Ascending aorta (tissue), 2 donors: ENCODE data around the gene AGBL3. TPM values are rescaled to one million over a fixed set of nuclear protein-coding genes. Genes with fewer than 3 reads are reported as not detected.
A peak's percentile ranks its signal among the peaks of the same experiment; 100 is the strongest.
"Not testable (repeated sequence)": the region's sequence is repeated elsewhere in the genome, so short reads cannot be mapped to it uniquely, and the experiment has no call there.

ENCODE experiments used
- DNase-seq, 2 donors: peaks; one replicate each; pipeline ENCODE4 v3.0.0-alpha.2; 2019; ENCODE audit warnings: low spot score in 2 of 2
- H3K27ac ChIP-seq, 2 donors: fragments of 200-600 bp; sonication (generic); one replicate each; pipeline ENCODE4 v1.5.1; 2016 to 2017; ENCODE audit warnings: mild to moderate bottlenecking in 1 of 2
- H3K27me3 ChIP-seq: fragments of 200-600 bp; sonication (generic); one replicate; pipeline ENCODE4 v1.5.1; 2017
- H3K36me3 ChIP-seq, 2 donors: fragments of 200-600 bp; sonication (generic); one replicate each; pipeline ENCODE4 v1.5.1; 2016
- H3K4me1 ChIP-seq, 2 donors: fragments of 200-600 bp; sonication (generic); one replicate each; pipeline ENCODE4 v1.5.1; 2016 to 2017; ENCODE audit warnings: mild to moderate bottlenecking in 1 of 2
- H3K4me3 ChIP-seq, 2 donors: fragments of 200-600 bp; sonication (generic); one replicate each; pipeline ENCODE4 v1.5.1; 2016 to 2017; ENCODE audit warnings: mild to moderate bottlenecking in 1 of 2
- H3K9me3 ChIP-seq, 2 donors: fragments of 200-600 bp; sonication (generic); one replicate each; pipeline ENCODE4 v1.5.1; 2016
- CTCF ChIP-seq, 3 experiments: fragments of 200-600 bp in 2 of 3; fragments of 450-650 bp in 1 of 3; sonication (generic) in 2 of 3; IDR thresholded peaks; one replicate each; pipeline ENCODE4 v1.5.1; 2016 to 2019; ENCODE audit warnings: antibody characterized with exemption in 3 of 3, mild to moderate bottlenecking in 1 of 3, moderate library complexity in 1 of 3
- intact Hi-C: fragments of 100-400 bp; cut with DNase I; formaldehyde crosslinking; loops from one replicate; pipeline ENCODE4 v1.15.1; 2023
- total RNA-seq: library from RNA; depleted of rRNA; stranded (reverse); fragments of >200 nt; gene quantifications from one replicate; pipeline ENCODE4 v1.1.0, GENCODE V29; 2016

AGBL3 gene
- total RNA-seq, 1 donor from 2014 or later: 2.8 TPM

GRCh38 chr7:135168001-135168400 lies 181.7 kb downstream of the AGBL3 start:
- Histone ChIP-seq H3K4me3 (no peak overlapping the region), H3K27ac (peak overlapping the region; percentile 62 to 98), H3K27me3 (no peaks in the 10 kb centered on the region), H3K36me3 (peaks cover 20 to 39% of the 10 kb centered on the region in 2 donors), H3K4me1 (peaks cover 15 to 27% of the 10 kb centered on the region in 2 donors), H3K9me3 (no peaks in the 10 kb centered on the region)
- no peak for DNase-seq
- no peak for TF ChIP-seq CTCF (IDR thresholded peaks at IDR 0.05)
- intact Hi-C loops: no loop called here

DNA sequence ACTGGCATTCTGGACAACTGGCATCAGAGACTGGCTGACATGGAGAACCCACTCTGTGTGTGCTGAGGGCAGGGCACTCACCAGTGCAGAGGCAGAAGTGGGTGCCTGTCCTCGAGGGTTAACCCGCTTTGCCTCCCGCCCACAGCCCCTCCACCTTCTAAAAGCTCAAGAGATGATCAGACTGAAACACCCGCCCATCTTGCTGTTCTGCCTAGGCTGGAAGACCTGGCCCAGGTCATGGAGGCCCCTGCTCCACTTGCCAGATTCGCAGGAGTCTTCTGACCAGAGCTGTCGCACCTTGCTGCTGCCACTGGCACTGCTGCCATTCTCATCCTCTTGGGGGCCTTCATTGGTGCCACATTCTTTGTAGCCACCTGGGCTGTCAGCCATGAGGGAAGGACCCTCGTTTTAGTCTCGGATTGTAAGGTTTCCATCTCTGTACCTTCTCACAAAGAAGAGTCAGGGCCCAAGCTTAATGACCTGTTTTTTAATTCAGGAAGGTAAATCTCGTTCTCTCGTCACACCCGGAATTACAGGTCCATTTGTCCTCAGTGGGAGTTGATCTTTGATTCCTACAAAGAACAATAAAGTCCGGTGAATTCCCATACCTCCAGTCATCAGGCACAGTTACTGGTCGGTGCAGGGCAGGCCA lies 182.3 kb downstream of the AGBL3 start:
- H3K4me1 ChIP-seq: peaks cover 15 to 27% of the 10 kb centered on the region in 2 donors
- peaks cover 20 to 39% of the 10 kb centered on the region in 2 donors for H3K36me3 ChIP-seq
- peak overlapping the region; percentile 62 to 98 for H3K27ac ChIP-seq
- TF ChIP-seq CTCF (IDR thresholded peaks at IDR 0.05): no peak
- H3K27me3 ChIP-seq: no peaks in the 10 kb centered on the region
- intact Hi-C loops: no loop called here
- no peak for DNase-seq
- H3K4me3 ChIP-seq: peak overlapping the region in 1 of 2 donors; percentile 68
- no peaks in the 10 kb centered on the region for H3K9me3 ChIP-seq

DNA sequence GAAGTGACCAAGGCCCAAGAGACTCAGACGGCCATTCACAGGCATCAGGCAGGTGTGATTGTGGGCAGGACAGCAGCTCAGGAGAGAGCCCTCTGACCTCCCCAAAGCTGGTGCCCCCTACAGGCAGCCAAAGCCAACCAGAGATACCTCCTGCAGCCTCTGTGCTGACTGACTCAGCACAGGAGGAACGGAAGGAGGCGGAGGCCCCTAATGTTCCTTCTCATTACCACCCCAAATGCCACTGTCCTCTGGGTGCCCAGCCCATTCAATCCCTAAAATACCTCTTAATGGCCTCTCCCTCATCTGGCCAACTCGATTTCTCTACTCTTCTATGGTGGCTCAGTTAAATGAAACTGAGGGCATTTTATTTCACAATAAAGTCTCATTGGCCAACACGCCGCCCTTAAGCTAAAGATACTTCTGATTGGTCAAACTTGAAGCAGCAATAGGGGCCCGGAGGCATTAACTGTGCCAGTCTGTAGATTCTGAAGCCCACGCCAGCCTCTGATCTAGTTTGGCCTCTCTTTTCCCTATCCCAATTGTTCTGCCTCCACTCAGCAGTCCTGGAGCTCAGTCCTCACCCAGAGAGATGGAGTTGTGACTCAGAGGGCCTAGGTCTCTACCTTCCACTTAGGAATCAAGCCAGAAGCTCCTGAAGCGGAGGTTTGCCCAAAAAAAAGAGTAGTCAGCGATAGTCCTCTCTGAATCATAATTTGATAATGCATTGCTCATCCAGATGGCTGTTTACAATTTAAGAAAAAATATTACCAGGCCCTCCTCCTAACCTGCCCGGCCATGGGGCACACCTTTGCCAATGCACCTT lies 183.0 kb downstream of the AGBL3 start:
- no peaks in the 10 kb centered on the region for H3K9me3 ChIP-seq
- peak overlapping the region; percentile 68 to 92 for H3K4me3 ChIP-seq
- DNase-seq: no peak
- H3K27me3 ChIP-seq: no peaks in the 10 kb centered on the region
- intact Hi-C loops: no loop called here
- peaks cover 20 to 39% of the 10 kb centered on the region in 2 donors for H3K36me3 ChIP-seq
- peaks cover 15 to 27% of the 10 kb centered on the region in 2 donors for H3K4me1 ChIP-seq
- peak overlapping the region; percentile 95 to 98 for H3K27ac ChIP-seq
- peak in 2 of 3 experiments; percentile 15 to 16 for TF ChIP-seq CTCF (IDR thresholded peaks at IDR 0.05)

GRCh38 chr7:135169964-135170273 lies 183.6 kb downstream of the AGBL3 start:
- H3K36me3 ChIP-seq: peaks cover 20 to 36% of the 10 kb centered on the region in 2 donors
- H3K4me1 ChIP-seq: peaks cover 15 to 27% of the 10 kb centered on the region in 2 donors
- no peak for TF ChIP-seq CTCF (IDR thresholded peaks at IDR 0.05)
- H3K4me3 ChIP-seq: peak overlapping the region; percentile 68 to 92
- DNase-seq: no peak
- no peaks in the 10 kb centered on the region for H3K9me3 ChIP-seq
- intact Hi-C loops: loop anchor here (1.0 to 10.0 kb wide), 8 partner anchors 23 to 524 kb away; partner anchors contain the start of genes AGBL3, BPGM and WDR91
- peak overlapping the region; percentile 95 to 98 for H3K27ac ChIP-seq
- H3K27me3 ChIP-seq: no peaks in the 10 kb centered on the region

GRCh38 chr7:135170274-135170997 lies 184.1 kb downstream of the AGBL3 start, which contains the start of gene CYREN:
Gene CYREN, minus strand, starts transcription at chr7:135170707. Its CDS starts 1,785 bp downstream, at chr7:135168922.
- H3K4me1 ChIP-seq: peaks cover 15 to 27% of the 10 kb centered on the region in 2 donors
- no peaks in the 10 kb centered on the region for H3K9me3 ChIP-seq
- peaks cover 20 to 31% of the 10 kb centered on the region in 2 donors for H3K36me3 ChIP-seq
- H3K27me3 ChIP-seq: no peaks in the 10 kb centered on the region
- peak; percentile 81 to 97 for DNase-seq
- intact Hi-C loops: loop anchor here (1.0 to 10.0 kb wide), 8 partner anchors 23 to 524 kb away; partner anchors contain the start of genes AGBL3, BPGM and WDR91
- peak within 1 kb of the TSS; percentile 68 to 92 for H3K4me3 ChIP-seq
- peak within 1 kb of the TSS; percentile 95 to 98 for H3K27ac ChIP-seq
- peak; percentile 80 to 86 (median 81) for TF ChIP-seq CTCF (IDR thresholded peaks at IDR 0.05)

DNA sequence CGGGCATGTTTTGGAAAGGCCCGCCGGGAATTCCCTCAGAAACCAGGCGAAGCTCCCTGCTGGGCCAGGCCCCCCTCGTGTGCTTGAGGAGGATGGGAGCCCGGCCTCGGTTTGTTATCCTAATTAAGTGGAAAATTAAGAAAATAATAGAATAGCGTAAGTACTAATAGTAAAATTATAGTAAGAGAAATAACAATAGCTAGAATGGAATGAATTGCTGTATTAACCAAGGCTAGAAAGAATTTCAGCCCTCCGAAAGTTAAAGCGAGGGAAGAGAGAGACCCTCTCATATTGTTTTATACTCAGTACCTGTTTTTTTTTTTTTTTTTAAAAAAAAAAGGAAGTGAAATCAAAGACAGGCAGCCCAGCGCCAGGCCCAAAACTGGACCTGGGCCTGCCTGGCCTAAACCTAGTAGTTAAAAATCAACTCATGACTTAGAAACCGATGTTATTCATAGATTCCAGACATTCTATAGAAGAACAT lies 184.7 kb downstream of the AGBL3 start:
- Histone ChIP-seq H3K4me1 (peaks cover 15 to 27% of the 10 kb centered on the region in 2 donors), H3K36me3 (peaks cover 17 to 25% of the 10 kb centered on the region in 2 donors), H3K4me3 (peak overlapping the region; percentile 68 to 92), H3K27ac (peak overlapping the region; percentile 95 to 98)
- not testable (repeated sequence) for DNase-seq, H3K27me3 ChIP-seq, H3K9me3 ChIP-seq
- intact Hi-C loops: loop anchor here (1.0 to 10.0 kb wide), 8 partner anchors 24 to 525 kb away; partner anchors contain the start of genes AGBL3, BPGM and WDR91

DNA sequence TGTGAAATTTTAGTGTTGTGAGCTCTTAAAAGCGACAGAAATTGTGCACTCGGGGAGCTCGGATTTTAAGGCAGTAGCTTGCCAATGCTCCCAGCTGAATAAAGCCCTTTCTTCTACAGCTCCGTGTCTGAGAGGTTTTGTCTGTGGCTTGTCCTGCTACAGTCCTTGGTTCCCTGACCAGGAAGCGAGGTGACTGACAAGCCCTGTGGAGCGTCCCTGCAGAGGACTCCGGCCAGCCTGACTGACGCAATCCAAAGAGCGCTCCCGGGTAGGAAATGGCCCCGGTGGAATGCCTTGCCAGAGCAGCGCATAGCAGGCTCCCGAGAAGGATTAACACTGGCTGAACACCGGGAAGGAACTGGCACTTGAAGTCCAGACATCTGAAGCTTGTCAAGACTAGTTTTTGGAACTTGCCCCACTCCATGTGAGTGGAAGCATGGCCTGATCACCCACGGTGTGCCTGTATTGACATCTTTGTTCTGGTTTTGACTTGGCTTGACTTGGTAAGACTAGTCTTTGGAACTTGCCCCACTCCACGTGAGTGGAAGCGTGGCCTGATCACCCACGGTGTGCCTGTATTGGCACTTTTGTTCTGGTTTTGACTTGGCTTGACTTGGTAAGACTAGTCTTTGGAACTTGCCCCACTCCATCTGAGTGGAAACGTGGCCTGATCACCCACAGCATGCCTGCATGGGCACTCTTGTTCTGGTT lies 185.4 kb downstream of the AGBL3 start:
- Histone ChIP-seq H3K4me1 (peaks cover 15 to 27% of the 10 kb centered on the region in 2 donors), H3K4me3 (peak overlapping the region; percentile 68 to 92), H3K36me3 (peaks cover 12 to 18% of the 10 kb centered on the region in 2 donors), H3K27ac (peak overlapping the region; percentile 95 to 98)
- H3K9me3 ChIP-seq, H3K27me3 ChIP-seq: not testable (repeated sequence)
- intact Hi-C loops: loop anchor here (2.0 to 10.0 kb wide), 4 partner anchors 81 to 481 kb away; no protein-coding TSS in a partner anchor
- peak in 1 of 2 donors; percentile 87 for DNase-seq
